Skeletal muscle satellite cell (primary cell): ENCODE measurements around the gene COX11.
A peak's percentile ranks its signal among the peaks of the same experiment; 100 is the strongest.

Experiments used
- H3K27me3 ChIP-seq: 2 replicates; pipeline ENCODE4 v1.7.0; 2013; ENCODE audit warnings: low read length; ENCODE audit not compliant: control insufficient read depth, insufficient read depth
- H3K36me3 ChIP-seq: 2 replicates; pipeline ENCODE4 v1.7.0; 2013; ENCODE audit warnings: mild to moderate bottlenecking, control low read depth, low read length; ENCODE audit not compliant: insufficient read depth
- H3K4me1 ChIP-seq: 2 replicates; pipeline ENCODE4 v1.7.0; 2013; ENCODE audit warnings: low read length; ENCODE audit not compliant: control insufficient read depth, insufficient read depth
- H3K4me2 ChIP-seq: 2 replicates; pipeline ENCODE4 v1.7.0; 2013; ENCODE audit warnings: mild to moderate bottlenecking, low read length
- H3K4me3 ChIP-seq: 2 replicates; pipeline ENCODE4 v1.7.0; 2013; ENCODE audit warnings: low read length
- H3K9ac ChIP-seq: 2 replicates; pipeline ENCODE4 v1.7.0; 2013; ENCODE audit warnings: mild to moderate bottlenecking, low read depth, low read length, moderate library complexity
- H3K9me3 ChIP-seq: replicated peaks from 2 replicates; pipeline ENCODE4 v1.7.0; 2013; ENCODE audit warnings: mild to moderate bottlenecking, control low read depth, low read length

COX11 gene

DNA sequence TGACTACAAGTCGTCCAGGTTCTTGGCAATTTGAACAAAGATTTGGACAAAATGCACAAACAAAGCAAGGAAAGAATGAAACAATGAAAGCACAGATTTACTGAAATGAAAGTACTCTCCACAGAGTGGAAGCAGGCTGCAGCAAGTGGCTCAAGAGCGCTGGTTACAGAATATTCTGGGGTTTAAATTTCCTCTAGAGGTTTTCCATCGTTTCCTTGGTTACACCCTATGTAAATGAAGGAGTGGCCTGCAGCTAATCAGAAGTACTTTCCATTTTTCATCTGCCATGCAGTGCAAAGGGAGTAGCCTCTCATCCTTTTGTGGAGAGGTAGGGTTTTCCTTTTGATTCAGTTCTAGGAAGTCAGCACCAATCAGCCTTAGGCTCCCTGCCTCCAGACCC lies 11.9 kb upstream of the COX11 start:
- H3K4me1 ChIP-seq = peaks cover 50% of the 10 kb centered on the region
- no peaks in the 10 kb centered on the region for H3K36me3 ChIP-seq
- H3K27me3 ChIP-seq = no peaks in the 10 kb centered on the region
- no peak overlapping the region for H3K4me3 ChIP-seq
- no peaks in the 10 kb centered on the region for H3K9me3 ChIP-seq
- H3K4me2 ChIP-seq = no peak overlapping the region
- no peak overlapping the region for H3K9ac ChIP-seq

DNA sequence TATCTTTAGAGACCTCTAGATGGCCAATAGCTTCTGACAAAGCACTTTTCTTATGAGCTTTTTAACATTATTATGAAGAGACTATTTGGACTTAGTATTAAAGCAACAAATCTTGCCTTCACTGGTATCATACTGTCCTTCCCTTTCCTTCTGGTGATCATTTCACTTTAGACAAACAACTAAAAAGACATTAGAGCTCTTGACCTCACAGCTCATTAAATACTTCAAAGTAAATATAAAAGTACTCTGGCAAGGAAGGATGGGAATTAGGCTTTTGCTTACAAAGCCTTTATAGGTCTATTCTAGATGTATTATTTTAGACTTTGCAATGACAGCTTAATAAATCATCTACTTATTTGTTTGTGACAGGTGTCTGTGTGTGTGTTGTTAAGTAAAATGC lies 11.2 kb upstream of the COX11 start:
- H3K4me2 ChIP-seq = no peak overlapping the region
- no peaks in the 10 kb centered on the region for H3K36me3 ChIP-seq
- peaks cover 43% of the 10 kb centered on the region for H3K4me1 ChIP-seq
- H3K9me3 ChIP-seq = no peaks in the 10 kb centered on the region
- no peak overlapping the region for H3K4me3 ChIP-seq
- H3K27me3 ChIP-seq = no peaks in the 10 kb centered on the region
- no peak overlapping the region for H3K9ac ChIP-seq

DNA sequence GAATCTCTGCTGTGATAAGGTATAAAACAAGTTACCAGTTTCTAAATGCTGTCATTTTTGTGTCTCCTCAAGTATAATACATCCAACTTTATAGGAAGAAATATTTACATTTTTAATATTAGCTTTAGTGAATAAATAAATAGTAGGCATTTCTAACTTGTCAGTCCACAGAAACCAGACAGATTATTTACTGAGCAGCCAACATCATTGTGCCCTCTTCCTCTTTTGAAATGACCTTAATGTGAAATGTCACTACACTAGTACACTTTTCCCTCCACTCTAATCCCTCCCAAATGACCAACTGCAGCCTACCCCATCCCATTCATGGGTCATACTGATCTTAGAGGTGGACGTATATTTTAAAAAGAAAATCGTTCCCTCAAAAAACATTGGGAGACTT lies 9.3 kb upstream of the COX11 start:
- no peaks in the 10 kb centered on the region for H3K9me3 ChIP-seq
- H3K4me2 ChIP-seq = no peak overlapping the region
- no peak overlapping the region for H3K9ac ChIP-seq
- no peaks in the 10 kb centered on the region for H3K27me3 ChIP-seq
- no peak overlapping the region for H3K4me3 ChIP-seq
- H3K36me3 ChIP-seq = no peaks in the 10 kb centered on the region
- H3K4me1 ChIP-seq = peaks cover 30% of the 10 kb centered on the region

DNA sequence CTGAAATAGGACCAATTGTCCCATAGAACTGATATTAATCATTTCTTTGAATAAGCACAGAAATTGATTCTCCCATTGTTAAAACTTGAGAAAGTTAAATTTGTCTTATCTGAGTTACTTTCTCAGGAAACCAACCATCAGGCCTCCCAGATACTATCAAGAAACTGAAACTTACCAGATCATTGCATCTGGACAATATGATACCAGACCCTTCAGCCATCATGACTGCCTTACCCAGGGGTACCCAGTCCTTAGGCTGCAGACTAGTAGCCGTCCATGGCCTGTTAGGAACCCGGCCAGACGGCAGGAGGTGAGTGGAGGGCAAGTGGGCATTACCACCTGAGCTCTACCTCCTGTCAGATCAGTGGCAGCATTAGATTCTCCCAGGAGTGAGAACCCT lies 7.9 kb upstream of the COX11 start:
- Histone ChIP-seq H3K9me3 (no peaks in the 10 kb centered on the region), H3K4me3 (no peak overlapping the region), H3K9ac (no peak overlapping the region), H3K27me3 (no peaks in the 10 kb centered on the region), H3K4me2 (no peak overlapping the region), H3K36me3 (no peaks in the 10 kb centered on the region), H3K4me1 (peaks cover 16% of the 10 kb centered on the region)

DNA sequence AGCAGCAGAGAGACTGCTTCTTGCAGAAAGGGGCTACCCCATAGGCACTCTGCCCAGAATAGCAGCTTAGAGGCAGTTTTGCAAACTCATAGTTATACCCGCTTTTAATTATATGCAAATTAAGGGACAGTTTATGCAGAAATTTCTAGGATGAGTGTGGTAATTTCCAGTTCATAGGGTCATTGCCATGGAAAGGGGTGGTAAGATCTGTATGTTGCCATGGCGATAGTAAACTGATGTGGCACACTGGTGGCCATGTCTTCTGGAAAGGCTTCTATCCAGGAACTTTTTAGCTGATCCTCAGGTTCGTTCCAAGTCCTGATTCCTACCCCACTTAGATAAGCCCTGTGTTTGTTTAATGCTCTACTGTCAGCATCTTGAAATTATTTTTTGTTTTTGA lies 6.3 kb upstream of the COX11 start:
- H3K4me3 ChIP-seq = no peak overlapping the region
- no peaks in the 10 kb centered on the region for H3K9me3 ChIP-seq
- peaks cover 25% of the 10 kb centered on the region for H3K4me1 ChIP-seq
- no peak overlapping the region for H3K4me2 ChIP-seq
- H3K27me3 ChIP-seq = no peaks in the 10 kb centered on the region
- no peaks in the 10 kb centered on the region for H3K36me3 ChIP-seq
- H3K9ac ChIP-seq = no peak overlapping the region

DNA sequence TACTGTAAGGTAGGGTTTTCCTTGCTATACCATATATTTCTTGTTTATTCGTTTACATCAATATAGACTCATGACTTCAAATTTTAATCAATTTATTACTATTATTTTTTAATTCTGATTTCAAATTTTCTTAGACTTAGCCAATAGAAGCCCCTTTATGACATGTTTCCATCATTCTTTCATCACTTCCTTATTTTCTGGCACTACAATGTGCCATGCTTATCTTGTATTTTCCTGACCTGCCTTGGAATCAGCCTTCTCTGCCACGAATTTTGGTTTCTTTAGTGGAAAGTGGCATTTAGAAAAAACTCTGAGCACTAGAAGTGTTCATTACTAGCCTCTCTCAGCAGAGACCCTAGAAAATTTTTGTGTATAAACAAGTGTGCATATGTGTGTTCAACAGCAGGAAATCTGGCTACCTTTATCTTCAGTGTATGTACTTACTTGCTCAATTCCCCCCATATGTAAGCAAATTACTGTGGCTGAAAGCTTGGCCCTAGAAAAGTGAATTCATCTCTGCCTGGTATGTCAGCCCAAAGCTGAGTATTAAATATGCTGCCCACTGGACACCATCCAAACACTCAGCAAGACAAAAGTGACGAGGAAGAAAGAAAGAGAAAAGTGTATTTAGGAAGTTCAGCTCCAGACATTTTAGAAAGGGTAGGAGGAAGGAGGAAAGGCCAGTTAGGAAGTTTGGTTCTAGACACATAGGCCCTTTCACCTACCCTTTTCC lies 4.1 kb upstream of the COX11 start:
- peaks cover 12% of the 10 kb centered on the region for H3K4me1 ChIP-seq
- no peaks in the 10 kb centered on the region for H3K9me3 ChIP-seq
- H3K9ac ChIP-seq = no peak overlapping the region
- no peaks in the 10 kb centered on the region for H3K36me3 ChIP-seq
- no peaks in the 10 kb centered on the region for H3K27me3 ChIP-seq
- H3K4me3 ChIP-seq = no peak overlapping the region
- H3K4me2 ChIP-seq = no peak overlapping the region

DNA sequence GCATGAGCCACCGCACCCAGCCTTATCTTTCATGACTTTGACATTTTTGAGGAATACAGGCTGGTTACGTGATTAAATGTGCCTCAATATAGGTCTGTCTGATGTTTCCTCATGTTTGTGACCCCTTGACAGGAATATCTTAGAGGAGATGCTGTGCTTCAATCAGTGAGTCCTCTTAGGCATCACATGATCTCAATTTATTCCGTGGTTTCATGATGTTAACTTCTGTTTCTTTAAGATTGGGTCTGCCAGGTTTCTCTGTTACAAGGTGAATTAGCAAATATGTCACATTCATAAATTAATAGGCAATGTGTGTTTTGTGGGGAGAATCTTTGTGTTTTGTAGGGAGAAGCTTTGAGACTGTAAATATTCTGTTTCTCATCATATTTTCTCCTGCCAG lies 3.4 kb upstream of the COX11 start:
- no peaks in the 10 kb centered on the region for H3K9me3 ChIP-seq
- H3K4me1 ChIP-seq = peaks cover 14% of the 10 kb centered on the region
- no peak overlapping the region for H3K9ac ChIP-seq
- no peaks in the 10 kb centered on the region for H3K36me3 ChIP-seq
- no peak overlapping the region for H3K4me3 ChIP-seq
- no peaks in the 10 kb centered on the region for H3K27me3 ChIP-seq
- H3K4me2 ChIP-seq = no peak overlapping the region

DNA sequence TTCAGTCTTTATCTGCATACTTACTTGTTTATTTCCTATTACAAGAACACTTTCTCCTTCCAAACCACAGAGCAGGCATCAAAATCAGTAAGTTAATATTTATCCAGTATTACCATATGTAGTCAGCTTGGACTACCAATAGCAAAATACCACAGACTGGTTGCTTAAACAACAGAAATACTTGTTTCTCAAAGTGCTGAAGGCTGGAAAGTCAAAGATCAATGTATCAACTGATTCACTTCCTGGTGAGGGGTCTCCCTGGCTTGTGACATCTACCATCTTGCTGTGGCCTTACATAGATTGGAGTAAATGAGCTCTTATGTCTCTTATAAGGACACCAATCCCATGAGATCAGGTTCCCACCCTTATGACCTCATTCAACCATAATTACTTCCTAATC lies 2.7 kb upstream of the COX11 start:
- no peak overlapping the region for H3K4me2 ChIP-seq
- no peaks in the 10 kb centered on the region for H3K9me3 ChIP-seq
- H3K36me3 ChIP-seq = no peaks in the 10 kb centered on the region
- H3K27me3 ChIP-seq = no peaks in the 10 kb centered on the region
- peaks cover 21% of the 10 kb centered on the region for H3K4me1 ChIP-seq
- no peak overlapping the region for H3K4me3 ChIP-seq
- no peak overlapping the region for H3K9ac ChIP-seq

DNA sequence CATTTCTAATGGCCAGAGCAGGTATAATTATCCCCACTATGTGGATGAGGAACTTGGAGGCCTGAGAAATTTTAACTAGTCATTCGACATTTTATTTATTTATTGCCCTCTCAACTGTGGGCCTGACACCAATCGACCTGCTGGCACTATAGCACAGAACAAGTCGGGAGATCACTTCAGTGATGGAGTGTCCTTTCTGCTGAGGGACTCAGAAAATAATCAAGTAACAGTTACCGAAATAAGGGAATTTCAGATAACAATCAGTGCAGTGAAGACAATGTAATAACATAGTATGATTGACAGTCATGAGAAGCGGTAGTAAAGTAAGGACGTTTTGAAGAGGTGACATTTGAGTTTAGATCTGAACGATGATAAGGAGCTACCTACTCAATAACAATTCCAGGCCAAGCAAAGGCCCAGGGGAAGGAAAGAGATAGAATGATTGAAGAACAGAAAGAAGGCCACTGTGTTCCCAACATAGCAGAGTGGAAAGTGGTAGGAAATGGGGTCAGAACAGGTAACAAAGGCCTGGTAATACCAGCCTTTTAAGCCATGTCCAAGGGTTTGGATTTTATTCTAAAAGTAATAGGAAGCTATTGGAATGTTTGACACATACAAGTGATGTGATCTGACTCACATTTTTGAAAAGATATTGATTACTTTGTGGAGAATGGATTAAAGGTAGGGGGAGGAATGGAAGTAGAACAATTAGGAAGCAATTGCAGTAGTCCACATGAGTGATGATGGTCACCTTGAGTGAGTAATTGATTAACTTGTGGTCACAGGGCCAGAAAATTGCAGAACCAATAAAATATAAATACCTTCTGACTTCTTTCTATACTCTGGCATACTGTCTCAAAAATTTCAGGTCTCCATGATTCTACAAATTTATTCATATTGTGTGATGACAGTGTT lies 1.5 kb upstream of the COX11 start:
- H3K36me3 ChIP-seq = peaks cover 10% of the 10 kb centered on the region
- peak overlapping the region; percentile 92 for H3K4me3 ChIP-seq

DNA sequence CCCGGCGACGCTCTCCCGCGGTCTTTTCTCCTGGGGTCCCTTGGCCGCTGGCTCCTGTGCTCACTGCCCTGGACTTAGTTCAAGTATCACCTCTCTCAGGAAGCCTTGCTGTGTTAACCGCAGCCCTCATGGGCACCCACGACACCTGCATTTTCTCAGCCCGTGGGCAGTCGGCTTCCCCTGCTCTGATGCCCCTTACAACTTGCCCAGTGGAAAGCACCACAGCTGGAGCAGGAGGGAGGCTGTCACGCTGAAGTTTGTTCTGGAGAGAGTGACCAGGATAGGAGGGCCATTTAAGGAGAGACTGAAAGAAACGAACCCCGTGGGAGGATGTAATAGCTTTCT lies 506 bp upstream of the COX11 start:
- Histone ChIP-seq H3K4me3 (peak overlapping the region; percentile 92), H3K27me3 (no peaks in the 10 kb centered on the region), H3K4me2 (peak overlapping the region; percentile 80), H3K4me1 (peaks cover 26% of the 10 kb centered on the region), H3K36me3 (peaks cover 20% of the 10 kb centered on the region), H3K9ac (peak overlapping the region; percentile 91), H3K9me3 (no peaks in the 10 kb centered on the region)

More for the DNA sequence above, 1.5 kb upstream of the COX11 start:
- H3K9ac ChIP-seq = peak overlapping the region; percentile 91
- no peaks in the 10 kb centered on the region for H3K27me3 ChIP-seq
- H3K4me1 ChIP-seq = peaks cover 26% of the 10 kb centered on the region
- no peaks in the 10 kb centered on the region for H3K9me3 ChIP-seq
- H3K4me2 ChIP-seq = peak overlapping the region; percentile 80

DNA sequence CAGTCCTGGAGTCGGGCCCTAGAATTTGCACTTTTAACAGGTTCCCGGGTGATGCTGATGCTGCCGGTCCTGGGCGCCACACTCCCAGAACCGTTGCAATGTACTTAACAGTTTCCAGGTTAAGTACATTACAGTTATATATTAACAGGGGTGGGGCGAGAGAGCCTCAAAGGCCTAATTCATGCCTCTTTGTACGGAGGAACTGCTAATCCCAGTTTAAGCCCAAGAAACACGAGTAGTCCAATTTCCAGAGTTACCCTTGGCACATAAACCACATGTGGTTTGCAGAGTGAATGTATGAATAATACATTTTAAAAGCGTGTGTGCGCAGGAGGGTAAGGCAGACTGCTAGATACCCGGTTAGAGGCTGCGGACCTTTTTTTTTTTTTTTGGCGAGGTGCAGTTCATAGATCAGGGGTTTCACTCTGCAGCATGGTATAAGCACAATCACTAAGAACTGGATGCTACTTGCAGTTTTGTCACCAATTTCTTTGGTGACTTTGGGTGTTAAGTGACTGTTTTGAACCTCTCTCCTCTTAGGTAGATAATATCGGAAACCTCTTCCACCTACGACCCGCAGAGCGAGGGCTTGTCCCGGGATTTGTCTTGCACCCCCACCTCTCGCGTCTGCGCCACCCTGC lies 713 bp downstream of the COX11 start:
- H3K9me3 ChIP-seq = no peaks in the 10 kb centered on the region
- peak overlapping the region; percentile 80 for H3K4me2 ChIP-seq
- peak overlapping the region; percentile 91 for H3K9ac ChIP-seq
- H3K27me3 ChIP-seq = no peaks in the 10 kb centered on the region
- peaks cover 31% of the 10 kb centered on the region for H3K36me3 ChIP-seq
- H3K4me1 ChIP-seq = peaks cover 26% of the 10 kb centered on the region
- H3K4me3 ChIP-seq = peak overlapping the region; percentile 92
